GM12801 (cell line): Measurements from ENCODE around the gene NAGS.

ENCODE experiments used
- TF ChIP-seq, protein P1 (sequence below): IDR thresholded peaks from one replicate; pipeline ENCODE4 v1.5.1; 2011; ENCODE audit warnings: control low read depth; ENCODE audit not compliant: insufficient read length; ENCODE audit errors: extremely low read depth

NAGS gene

DNA sequence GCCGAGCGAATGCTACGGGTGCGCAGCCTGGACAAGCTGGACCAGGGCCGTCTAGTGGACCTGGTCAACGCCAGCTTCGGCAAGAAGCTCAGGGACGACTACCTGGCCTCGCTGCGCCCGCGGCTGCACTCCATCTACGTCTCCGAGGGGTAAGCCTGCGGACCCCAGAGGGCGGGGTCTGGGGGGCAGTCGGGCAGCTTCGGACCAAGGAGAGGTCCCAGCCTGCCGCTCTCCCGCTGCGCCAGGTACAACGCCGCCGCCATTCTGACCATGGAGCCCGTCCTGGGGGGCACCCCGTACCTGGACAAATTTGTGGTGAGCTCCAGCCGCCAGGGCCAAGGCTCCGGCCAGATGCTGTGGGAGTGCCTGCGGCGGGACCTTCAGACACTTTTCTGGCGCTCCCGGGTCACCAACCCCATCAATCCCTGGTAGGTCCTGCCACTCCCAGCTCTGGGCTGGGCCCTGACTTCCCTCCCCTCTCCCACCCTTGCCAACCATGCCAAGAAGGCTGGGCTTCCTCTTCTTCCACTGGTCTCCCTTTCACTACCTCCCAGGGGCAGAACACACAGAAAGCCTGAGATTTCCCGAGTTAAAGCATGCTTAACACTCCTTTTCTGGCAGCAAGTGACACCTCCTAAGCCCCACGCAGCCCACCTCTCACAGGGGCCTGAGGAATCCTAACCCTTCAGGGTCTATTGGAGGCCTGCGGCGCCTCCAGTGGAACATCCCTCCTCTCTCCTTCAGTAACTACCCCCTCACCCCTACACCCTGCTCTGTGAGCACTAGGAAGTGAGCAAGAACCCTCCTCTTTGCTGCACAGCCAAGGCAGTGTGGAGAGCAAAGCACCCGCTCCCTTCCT, 3.2 kb downstream of the NAGS start:
- TF ChIP-seq, protein P1, sequence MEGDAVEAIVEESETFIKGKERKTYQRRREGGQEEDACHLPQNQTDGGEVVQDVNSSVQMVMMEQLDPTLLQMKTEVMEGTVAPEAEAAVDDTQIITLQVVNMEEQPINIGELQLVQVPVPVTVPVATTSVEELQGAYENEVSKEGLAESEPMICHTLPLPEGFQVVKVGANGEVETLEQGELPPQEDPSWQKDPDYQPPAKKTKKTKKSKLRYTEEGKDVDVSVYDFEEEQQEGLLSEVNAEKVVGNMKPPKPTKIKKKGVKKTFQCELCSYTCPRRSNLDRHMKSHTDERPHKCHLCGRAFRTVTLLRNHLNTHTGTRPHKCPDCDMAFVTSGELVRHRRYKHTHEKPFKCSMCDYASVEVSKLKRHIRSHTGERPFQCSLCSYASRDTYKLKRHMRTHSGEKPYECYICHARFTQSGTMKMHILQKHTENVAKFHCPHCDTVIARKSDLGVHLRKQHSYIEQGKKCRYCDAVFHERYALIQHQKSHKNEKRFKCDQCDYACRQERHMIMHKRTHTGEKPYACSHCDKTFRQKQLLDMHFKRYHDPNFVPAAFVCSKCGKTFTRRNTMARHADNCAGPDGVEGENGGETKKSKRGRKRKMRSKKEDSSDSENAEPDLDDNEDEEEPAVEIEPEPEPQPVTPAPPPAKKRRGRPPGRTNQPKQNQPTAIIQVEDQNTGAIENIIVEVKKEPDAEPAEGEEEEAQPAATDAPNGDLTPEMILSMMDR: no peak

DNA sequence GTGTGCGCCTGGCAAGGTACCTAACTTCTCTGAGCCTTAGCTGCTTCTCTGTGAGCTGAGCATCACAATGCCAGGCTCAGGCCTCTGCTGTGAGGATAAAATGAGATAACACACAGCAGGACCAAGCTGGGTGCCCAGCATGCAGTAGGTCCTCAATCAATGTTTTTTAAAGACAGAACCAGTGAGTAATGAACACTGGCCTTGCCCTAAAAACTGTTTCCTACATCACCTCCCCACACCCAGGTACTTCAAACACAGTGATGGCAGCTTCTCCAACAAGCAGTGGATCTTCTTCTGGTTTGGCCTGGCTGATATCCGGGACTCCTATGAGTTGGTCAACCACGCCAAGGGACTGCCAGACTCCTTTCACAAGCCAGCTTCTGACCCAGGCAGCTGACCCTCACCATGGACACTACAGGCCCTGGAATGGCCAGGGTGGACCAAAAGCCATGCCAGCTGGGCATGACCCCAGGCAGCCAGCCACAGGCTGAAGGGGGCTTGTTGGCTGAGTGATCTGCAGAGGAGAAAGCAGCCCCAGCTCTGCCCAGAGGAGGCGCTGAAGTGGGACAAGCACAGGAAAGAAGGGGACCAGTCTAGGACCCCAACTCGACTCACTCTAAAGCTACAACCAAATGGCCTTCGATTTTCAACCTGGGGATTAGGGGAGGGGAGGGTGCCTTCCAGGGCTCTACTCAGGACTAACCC, 3.9 kb downstream of the NAGS start:
- TF ChIP-seq, protein P1: no peak

DNA sequence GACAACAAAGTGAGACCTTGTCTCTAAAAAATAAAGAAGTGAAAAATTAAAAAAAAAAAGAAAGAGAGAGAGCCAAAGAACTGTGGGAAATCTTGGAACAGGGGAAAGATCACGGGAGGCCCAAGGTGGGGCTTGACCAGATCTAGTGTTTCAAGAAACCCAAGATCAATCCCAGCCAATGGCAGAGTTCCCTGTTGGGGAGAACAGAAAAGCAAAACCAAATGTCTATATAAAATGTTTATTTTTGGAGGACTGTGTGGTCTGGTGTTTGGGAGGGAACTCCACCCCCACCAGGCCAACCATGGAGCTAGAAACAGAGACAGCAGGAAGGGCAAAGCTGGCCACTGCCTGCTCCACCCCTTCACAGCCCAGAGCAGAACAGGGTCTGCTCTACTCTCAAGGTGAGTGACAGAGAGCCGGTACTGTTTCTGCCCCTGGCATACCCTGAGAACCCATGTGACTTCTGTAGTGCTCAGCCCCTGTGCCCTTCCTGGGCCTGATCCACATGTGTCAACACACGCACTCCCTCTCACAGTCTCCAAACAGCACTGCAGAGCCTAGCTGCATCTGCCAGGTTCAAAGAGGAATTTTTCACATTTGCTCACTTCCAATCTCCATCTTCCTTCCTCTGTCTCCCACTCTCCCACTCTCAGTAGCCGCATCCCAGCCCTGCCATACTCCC, 6.7 kb downstream of the NAGS start:
- TF ChIP-seq, protein P1: no peak

DNA sequence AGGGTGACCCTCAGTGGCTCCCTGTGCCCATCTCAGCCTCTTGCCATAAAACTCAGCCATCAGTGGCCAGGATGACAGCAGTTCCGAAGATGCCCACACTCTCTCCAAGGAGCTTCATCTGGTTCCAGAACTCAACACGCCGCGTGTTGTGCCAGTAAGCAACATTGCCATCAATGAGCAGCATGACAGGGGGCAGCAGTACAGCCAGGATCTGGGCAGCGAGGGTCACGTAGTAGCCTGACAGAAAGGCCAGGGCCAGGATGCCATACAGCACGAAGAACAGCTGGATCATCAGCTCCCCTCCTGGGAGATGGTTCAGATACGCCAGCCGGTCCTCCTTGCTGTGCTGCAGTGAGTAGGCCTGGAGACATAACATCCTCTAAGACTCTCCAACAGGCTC, 7.5 kb downstream of the NAGS start:
- TF ChIP-seq, protein P1: no peak

DNA sequence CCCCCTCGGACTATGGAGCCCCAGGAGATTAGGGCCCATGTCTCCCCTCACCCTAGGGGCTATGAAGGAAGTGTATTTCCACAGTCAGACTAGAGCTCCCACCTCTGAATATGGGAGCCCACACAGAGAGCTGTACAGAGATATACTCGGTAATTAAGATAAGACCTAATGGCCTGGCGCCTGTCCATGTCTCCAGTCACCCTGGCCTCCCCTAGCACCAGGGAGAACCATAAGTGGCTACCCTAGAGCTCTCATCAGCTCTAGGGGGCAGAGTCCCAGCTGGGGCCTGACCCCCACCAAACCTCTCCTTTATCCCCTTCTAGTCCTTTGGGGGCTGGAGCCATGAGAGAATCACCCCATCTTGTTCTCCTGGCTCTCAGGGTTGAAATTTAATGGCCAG, 8.0 kb downstream of the NAGS start:
- TF ChIP-seq, protein P1: no peak

DNA sequence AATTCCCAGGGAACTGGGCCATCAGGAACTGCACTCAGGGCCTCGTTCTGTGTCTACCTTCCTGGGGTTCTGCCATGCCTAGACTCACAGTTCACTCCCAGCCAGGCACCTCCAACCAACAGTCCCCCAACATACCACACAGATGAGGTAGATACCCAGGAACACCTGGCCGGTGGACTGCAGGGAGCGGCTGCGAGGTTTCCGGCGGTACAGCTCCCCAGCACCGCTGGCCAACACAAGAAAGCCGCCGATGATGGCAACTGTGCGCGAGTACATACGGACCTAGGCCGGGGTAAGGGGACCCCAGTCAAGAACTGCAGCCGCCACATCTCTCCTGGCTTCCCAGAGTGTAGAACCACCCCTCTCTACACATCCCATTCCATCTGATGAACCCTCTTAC, 8.5 kb downstream of the NAGS start:
- TF ChIP-seq, protein P1: no peak

DNA sequence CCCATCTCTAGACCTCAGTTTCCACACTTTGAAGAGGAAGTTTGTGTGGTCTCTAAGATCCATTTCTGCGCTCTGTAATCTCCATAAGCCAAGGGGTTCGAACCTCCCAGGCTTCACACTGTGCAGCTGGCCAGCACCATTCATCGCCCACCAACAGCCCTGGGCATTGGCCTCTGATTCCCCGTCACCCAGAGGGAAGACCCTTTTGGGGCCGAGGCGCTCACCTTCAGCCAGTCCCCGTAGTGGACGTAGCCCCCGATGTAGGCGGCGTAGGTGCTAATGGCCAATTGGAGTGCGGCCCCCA, 9.7 kb downstream of the NAGS start:
- TF ChIP-seq, protein P1: no peak
